ENCODE data around the gene ZNF107. TPM values are rescaled to one million over a fixed set of nuclear protein-coding genes. Genes with fewer than 3 reads are reported as not detected.

The ZNF107 gene
- total and polyA plus RNA-seq, 2 of the 8 experiments (the other 6 are each of a cell fraction or from before 2014, with no cell fraction given), result 3.4 to 31.0 TPM

DNA sequence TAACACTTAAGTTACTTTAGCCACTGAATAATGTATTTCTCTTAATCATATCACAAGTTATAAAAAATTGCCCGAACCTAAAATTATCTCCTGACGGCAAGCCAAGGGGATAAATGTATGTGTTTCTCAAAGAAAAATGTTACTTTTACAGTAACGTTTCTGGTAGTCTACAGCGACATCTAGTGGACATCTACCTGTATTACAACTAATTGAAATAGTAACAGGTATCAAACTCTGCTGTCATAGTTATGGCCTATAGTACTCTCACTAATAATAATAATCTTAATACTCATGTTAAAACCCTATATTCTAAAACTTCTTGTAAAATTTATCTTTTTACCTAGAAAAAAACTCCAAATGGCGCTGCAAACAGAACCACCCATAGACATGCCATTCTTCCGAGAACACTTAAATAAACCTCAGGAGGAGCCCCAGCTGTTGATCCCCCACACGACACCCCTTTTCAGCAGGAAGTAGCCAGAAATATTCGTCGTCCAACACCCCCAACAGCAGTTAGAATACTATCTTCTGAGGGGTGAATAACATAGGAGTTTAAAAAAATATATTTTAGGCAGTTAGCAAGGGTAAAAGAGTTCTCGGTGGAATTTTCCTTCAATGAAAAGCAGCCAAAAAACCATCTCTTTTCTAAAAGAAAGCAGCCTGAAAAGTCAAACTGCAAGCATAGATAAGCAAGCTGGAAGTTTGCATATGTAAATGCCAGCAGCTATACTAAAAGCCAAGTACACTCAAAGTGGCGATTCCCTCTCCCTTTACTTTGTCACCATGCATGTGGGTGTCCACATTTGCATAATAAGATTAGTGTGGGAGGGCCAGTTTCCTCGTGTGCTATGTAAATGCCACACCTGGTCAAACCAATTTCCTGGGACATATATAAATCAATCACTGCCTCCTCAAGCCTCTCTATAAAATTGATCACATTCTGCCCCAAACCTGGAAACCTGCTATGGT lies 40.5 kb upstream of the ZNF107 start (continued):
- TF ChIP-seq, protein P1, sequence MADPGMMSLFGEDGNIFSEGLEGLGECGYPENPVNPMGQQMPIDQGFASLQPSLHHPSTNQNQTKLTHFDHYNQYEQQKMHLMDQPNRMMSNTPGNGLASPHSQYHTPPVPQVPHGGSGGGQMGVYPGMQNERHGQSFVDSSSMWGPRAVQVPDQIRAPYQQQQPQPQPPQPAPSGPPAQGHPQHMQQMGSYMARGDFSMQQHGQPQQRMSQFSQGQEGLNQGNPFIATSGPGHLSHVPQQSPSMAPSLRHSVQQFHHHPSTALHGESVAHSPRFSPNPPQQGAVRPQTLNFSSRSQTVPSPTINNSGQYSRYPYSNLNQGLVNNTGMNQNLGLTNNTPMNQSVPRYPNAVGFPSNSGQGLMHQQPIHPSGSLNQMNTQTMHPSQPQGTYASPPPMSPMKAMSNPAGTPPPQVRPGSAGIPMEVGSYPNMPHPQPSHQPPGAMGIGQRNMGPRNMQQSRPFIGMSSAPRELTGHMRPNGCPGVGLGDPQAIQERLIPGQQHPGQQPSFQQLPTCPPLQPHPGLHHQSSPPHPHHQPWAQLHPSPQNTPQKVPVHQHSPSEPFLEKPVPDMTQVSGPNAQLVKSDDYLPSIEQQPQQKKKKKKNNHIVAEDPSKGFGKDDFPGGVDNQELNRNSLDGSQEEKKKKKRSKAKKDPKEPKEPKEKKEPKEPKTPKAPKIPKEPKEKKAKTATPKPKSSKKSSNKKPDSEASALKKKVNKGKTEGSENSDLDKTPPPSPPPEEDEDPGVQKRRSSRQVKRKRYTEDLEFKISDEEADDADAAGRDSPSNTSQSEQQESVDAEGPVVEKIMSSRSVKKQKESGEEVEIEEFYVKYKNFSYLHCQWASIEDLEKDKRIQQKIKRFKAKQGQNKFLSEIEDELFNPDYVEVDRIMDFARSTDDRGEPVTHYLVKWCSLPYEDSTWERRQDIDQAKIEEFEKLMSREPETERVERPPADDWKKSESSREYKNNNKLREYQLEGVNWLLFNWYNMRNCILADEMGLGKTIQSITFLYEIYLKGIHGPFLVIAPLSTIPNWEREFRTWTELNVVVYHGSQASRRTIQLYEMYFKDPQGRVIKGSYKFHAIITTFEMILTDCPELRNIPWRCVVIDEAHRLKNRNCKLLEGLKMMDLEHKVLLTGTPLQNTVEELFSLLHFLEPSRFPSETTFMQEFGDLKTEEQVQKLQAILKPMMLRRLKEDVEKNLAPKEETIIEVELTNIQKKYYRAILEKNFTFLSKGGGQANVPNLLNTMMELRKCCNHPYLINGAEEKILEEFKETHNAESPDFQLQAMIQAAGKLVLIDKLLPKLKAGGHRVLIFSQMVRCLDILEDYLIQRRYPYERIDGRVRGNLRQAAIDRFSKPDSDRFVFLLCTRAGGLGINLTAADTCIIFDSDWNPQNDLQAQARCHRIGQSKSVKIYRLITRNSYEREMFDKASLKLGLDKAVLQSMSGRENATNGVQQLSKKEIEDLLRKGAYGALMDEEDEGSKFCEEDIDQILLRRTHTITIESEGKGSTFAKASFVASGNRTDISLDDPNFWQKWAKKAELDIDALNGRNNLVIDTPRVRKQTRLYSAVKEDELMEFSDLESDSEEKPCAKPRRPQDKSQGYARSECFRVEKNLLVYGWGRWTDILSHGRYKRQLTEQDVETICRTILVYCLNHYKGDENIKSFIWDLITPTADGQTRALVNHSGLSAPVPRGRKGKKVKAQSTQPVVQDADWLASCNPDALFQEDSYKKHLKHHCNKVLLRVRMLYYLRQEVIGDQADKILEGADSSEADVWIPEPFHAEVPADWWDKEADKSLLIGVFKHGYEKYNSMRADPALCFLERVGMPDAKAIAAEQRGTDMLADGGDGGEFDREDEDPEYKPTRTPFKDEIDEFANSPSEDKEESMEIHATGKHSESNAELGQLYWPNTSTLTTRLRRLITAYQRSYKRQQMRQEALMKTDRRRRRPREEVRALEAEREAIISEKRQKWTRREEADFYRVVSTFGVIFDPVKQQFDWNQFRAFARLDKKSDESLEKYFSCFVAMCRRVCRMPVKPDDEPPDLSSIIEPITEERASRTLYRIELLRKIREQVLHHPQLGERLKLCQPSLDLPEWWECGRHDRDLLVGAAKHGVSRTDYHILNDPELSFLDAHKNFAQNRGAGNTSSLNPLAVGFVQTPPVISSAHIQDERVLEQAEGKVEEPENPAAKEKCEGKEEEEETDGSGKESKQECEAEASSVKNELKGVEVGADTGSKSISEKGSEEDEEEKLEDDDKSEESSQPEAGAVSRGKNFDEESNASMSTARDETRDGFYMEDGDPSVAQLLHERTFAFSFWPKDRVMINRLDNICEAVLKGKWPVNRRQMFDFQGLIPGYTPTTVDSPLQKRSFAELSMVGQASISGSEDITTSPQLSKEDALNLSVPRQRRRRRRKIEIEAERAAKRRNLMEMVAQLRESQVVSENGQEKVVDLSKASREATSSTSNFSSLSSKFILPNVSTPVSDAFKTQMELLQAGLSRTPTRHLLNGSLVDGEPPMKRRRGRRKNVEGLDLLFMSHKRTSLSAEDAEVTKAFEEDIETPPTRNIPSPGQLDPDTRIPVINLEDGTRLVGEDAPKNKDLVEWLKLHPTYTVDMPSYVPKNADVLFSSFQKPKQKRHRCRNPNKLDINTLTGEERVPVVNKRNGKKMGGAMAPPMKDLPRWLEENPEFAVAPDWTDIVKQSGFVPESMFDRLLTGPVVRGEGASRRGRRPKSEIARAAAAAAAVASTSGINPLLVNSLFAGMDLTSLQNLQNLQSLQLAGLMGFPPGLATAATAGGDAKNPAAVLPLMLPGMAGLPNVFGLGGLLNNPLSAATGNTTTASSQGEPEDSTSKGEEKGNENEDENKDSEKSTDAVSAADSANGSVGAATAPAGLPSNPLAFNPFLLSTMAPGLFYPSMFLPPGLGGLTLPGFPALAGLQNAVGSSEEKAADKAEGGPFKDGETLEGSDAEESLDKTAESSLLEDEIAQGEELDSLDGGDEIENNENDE (IDR thresholded peaks at IDR 0.05; ENCODE audit: insufficient replicate concordance, low read length), result no peak
